ENCODE measurements around the gene IPO11.

Gene IPO11

GRCh38 chr5:62412549-62413329 is at the start of gene IPO11:
Gene IPO11 (plus strand): TSS chr5:62412763. CDS start chr5:62437280, 24,517 bp downstream.
- DNase-seq (ENCODE audit: low read depth, low spot score): peak; percentile 98

- no peak for DNase-seq (ENCODE audit: low read depth, low spot score)
These were observed 43.5 kb upstream of the IPO11 start for GRCh38 chr5:62369039-62369438.

DNA sequence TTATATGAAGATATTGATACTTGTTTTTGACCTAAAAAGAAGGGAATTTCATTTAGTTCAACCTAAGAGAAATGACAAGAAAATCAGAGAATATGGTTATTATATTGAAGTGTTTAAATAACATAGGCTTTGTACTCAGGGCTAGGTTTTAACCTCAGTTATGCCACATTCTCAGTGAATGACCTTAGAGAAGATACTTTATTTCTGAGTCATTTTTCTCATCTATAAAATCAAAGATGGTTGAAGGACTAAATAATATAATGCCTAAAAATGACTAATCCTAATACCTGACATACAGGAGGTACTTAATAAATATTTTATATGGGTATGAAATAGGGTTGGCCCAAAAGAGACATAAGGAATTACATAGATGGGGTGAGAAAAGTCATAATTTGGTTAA is 41.2 kb upstream of the IPO11 start:
- DNase-seq (ENCODE audit: low read depth, low spot score): no peak

DNA sequence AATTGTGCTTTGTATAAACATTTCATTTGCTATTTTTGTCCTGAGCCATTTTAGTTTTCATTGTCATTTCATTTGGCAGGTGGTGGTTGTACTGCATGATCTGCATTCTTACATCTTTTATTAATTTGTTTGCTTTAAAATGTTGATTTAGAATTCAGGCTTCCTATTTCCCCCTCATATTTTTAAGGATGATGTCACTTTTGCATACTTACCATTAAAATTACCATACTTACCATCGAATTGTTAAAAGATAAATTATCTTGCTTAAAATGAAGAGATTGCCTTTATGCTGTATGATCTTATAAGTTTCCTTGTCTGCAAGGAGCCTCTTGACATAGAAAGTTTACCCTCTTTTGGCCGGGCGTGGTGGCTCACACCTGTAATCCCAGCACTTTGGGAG is 40.0 kb upstream of the IPO11 start:
- DNase-seq (ENCODE audit: low read depth, low spot score): no peak

GRCh38 chr5:62373382-62373781 is 39.2 kb upstream of the IPO11 start:
- no peak for DNase-seq (ENCODE audit: low read depth, low spot score)

GRCh38 chr5:62374090-62374489 is 38.5 kb upstream of the IPO11 start:
- DNase-seq (ENCODE audit: low read depth, low spot score): no peak

GRCh38 chr5:62375627-62376026 is 36.9 kb upstream of the IPO11 start:
- DNase-seq (ENCODE audit: low read depth, low spot score): no peak

DNA sequence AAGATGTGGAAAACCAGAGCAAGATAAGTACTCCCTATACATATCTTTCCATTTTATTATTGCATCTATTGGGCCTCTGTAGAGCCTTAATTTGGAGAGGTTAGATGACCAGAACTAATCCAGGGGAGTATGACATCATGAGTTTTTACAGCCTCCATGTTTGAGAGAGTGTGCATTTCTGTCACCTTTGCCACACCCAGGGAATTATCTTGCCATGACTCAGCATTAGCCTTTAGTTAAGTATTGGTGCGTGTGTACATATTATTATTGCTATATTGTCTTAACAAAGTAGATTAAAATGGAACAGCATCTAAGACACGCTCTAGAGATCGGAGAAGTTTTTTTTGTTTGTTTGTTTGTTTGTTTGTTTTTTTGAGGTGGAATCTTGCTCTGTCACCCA is 36.5 kb upstream of the IPO11 start:
- DNase-seq (ENCODE audit: low read depth, low spot score): no peak

DNA sequence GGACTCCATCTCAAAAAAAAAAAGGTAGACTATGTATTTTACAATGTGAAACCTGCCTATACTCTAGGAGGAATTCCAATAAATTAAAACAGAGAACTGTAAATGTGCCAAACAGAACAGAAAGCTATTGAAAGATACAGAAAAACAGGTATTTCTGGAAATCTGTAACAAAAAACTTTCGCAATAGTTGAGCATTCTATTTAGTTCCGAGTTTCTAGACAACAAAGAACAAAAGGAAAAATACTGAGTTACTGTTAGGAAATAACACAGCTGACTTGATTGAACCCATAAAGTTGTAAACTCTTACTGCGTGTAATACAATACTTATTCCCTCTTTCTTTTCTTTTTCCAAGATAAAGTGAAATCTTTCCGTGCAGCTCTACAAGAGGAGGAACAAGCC is 27.4 kb upstream of the IPO11 start:
- no peak for DNase-seq (ENCODE audit: low read depth, low spot score)

GRCh38 chr5:62385816-62386400 is 26.7 kb upstream of the IPO11 start:
- no peak for DNase-seq (ENCODE audit: low read depth, low spot score)

DNA sequence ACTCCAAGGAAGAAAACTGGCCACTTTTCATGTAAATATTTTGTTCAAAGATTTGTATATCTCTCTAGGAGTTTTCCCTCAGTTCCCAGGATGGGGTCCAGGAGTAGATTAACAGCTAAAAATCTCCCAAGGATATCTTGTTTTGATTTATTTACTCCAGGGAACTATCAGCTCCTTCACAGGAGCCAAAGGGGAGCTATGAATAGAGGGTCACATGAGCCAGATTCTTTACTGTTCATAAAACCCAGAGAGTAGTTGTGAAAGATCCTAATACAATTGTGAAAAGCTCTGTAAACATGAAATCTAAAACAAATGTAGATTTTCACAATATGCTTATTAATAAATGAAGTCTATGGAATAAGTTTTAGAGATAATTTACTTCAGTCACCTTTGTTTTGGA is 25.7 kb upstream of the IPO11 start:
- DNase-seq (ENCODE audit: low read depth, low spot score): no peak

GRCh38 chr5:62395210-62395950 is 17.2 kb upstream of the IPO11 start:
- DNase-seq (ENCODE audit: low read depth, low spot score): no peak

GRCh38 chr5:62403411-62404250 is 8.9 kb upstream of the IPO11 start, which contains the start of gene DIMT1:
Gene DIMT1 (minus strand): TSS chr5:62403905. CDS start chr5:62403772, 133 bp downstream.
- peak; percentile 89 for DNase-seq (ENCODE audit: low read depth, low spot score)

DNA sequence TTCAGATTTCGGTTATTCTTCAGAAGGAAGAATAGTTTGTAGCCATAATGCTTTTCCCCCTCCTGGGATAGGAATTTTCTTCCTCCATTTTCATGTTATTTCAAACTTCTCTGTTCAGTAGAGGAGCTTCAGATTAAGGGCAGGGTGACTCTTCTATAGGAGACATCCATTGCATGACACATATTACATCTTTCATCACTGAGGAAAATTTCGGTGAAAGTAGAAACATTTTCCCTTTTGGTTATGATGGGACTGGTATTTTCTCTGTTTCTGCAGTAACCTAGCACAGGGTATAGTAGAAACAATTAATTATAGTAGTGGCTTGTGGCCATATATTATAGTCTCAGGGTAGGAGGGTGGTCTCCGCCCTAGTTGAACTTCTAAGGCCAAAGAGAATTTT is 1.1 kb downstream of the IPO11 start:
- no peak for DNase-seq (ENCODE audit: low read depth, low spot score)

- DNase-seq (ENCODE audit: low read depth, low spot score): no peak
These were observed 6.0 kb downstream of the IPO11 start for GRCh38 chr5:62418462-62419076.

DNA sequence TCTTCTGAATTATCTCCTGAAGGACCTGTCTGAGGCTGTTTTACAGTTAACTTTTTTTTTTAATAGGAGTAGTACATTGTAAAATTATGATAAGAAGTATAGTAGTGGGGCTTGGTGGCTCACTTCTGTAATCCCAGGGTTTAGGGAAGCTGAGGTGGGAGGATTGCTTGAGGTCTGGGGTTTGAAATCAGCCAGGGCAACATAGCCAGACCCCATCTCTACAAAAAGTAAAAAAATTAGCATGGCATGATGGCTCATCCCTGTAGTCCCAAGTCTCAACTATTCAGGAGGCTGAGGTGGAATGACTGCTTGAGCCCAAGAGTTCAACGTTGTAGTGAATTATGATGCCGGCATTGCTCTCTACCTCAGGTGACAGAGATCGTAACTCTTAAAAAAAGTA is 7.0 kb downstream of the IPO11 start:
- no peak for DNase-seq (ENCODE audit: low read depth, low spot score)

DNA sequence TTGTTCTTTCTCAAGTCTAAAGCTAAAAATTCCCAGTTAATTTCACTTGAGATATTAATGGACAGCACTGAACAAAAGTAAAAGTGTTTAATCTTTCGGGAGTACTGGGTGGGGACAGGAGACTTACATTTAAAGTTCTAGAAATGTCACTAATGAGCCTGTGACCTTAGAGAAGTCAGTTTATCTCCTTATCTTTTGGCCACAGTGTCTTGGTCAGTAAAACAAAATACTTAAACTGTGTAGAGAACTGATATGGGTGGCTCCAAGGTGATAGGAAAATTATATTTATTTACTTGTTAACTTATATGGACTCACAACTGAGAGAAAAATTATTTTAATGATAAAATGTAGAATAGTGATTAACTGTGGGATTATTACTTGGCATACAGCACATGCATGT is 8.9 kb downstream of the IPO11 start:
- no peak for DNase-seq (ENCODE audit: low read depth, low spot score)

DNA sequence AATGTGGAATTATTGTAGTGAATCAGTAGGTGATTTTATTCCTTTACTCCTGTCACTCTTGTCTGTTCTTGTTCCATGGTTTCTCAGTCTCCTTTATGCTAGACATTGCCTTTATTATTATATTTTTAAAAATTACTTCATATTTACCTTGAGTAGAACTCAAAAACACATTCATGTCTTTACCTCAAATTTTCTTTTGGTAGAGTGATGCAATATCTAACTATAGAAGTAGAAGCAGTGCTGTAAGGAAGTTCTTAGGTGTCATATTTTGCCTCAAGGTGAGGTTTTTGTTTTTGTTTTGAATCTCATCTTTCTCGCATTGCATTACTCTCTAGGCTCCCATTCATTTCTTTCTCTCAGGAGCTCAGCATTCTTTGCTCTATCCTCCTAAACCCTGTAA is 12.2 kb downstream of the IPO11 start:
- DNase-seq (ENCODE audit: low read depth, low spot score): no peak

DNA sequence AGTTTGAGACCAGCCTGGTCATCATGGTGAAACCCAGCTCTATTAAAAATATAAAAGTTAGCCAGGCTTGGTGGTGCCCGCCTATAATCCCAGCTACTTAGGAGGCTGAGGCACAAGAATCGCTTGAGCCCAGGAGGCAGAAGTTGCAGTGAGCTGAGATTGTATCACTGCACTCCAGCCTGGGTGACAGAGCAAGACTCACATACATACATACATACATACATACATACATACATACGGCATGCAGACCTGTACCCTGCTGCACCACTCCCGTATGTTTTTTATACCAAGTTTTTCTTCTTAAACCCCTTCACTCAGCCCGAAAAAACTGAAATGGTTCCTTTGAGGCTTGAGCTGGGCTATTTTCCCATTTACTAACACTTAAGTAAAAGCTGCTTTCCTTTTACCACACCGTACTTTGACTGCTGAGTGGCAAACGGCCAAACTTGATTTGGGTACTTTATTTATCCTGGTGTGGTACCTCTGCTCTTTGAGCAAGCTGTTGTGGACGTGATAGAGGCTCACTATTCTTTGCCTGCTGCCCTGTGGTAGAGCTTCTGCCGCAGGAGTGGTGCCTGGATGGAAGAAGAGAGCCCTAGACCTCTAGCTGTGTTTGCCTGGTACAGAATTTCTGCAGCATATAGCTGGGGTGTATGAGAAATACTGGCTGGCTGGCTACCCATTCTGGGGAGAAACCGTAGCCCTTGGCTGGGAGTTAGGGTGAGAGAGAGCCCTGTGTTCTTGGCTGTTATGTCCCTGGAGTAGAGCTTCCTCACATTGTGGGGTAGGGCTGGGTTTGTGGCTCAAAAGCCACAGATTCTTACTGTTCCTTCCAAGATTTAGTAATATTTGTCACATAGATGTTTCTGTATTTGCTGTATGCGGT is 19.4 kb downstream of the IPO11 start:
- DNase-seq (ENCODE audit: low read depth, low spot score): no peak

DNA sequence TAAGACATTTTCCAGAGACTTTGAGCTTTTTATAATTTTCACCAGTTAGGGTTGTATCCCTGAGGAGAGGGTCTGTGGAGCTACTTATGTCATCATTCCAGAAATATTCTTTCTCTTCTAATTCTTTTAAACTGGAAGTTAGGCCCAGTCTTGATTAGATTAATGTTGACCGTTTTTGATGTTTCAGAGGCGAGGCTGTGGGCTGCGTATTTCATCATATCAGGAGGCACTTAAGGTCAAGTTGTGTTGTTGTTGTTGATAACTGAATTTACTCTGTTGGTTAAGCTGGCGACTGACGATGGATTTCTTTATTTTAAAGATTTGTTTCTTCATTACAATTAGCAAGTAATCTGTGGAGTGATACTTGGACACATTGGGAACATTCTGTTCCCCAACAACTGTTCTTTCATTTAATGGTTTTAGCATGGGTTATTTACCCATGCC is 20.1 kb downstream of the IPO11 start:
- no peak for DNase-seq (ENCODE audit: low read depth, low spot score)

Measured in iPS DF 19.7 (cell line).